A549 (cell line): ENCODE data around the gene AMOT.

Experiments
- CTCF ChIP-seq: fragments of >200 bp; sonication (Bioruptor Twin); formaldehyde crosslinking; IDR thresholded peaks from 3 replicates; pipeline ENCODE4 v1.5.1; 2016
- EP300 ChIP-seq, 2 experiments: fragments of >200 bp; sonication (Bioruptor Twin); formaldehyde crosslinking; IDR thresholded peaks; 2 replicates in 1 of 2; 3 replicates in 1 of 2; pipeline ENCODE4 v1.6.1; 2016 to 2017
- JUNB ChIP-seq: fragments of >200 bp; sonication (Bioruptor Twin); formaldehyde crosslinking; IDR thresholded peaks from 2 replicates; pipeline ENCODE4 v1.6.1; 2016
- KDM1A ChIP-seq: fragments of 200-600 bp; sonication (generic); IDR thresholded peaks from 2 replicates; pipeline ENCODE4 v1.6.1; 2016; ENCODE audit warnings: low read depth, mild to moderate bottlenecking
- MAFK ChIP-seq: fragments of 450-650 bp; IDR thresholded peaks from 2 replicates; pipeline ENCODE4 v1.6.1; 2014; ENCODE audit not compliant: partially characterized antibody
- MAX ChIP-seq: IDR thresholded peaks from 2 replicates; pipeline ENCODE4 v1.6.1; 2012
- POLR2A ChIP-seq: IDR thresholded peaks from 2 replicates; pipeline ENCODE4 v1.6.1; 2012; ENCODE audit warnings: mild to moderate bottlenecking, low read length
- RAD21 ChIP-seq, 2 experiments: fragments of >200 bp in 1 of 2; sonication (Bioruptor Twin) in 1 of 2; formaldehyde crosslinking in 1 of 2; IDR thresholded peaks in 1 of 2; conservative IDR thresholded peaks in 1 of 2; 2 replicates in 1 of 2; 3 replicates in 1 of 2; pipeline ENCODE4 v1.6.1; 2012 to 2018; ENCODE audit warnings: inconsistent platforms in 1 of 2
- TP53 ChIP-seq: fragments of 250-450 bp; sonication (Bioruptor Pico); IDR thresholded peaks from 2 replicates; pipeline ENCODE4 v1.5.0; 2021; ENCODE audit warnings: mild to moderate bottlenecking, moderate library complexity
- TF ChIP-seq, protein P1 (sequence below): fragments of 450-650 bp; IDR thresholded peaks from 2 replicates; pipeline ENCODE4 v1.6.1; 2014; ENCODE audit warnings: antibody characterized with exemption

GRCh38 chrX:112753116-112753515 is 87.5 kb downstream of the AMOT start:
- TF ChIP-seq CTCF = no peak
- TF ChIP-seq TP53 (CRISPR knock-in tag) = no peak
- TF ChIP-seq MAFK = no peak
- no peak for TF ChIP-seq MAX
- TF ChIP-seq, protein P1, sequence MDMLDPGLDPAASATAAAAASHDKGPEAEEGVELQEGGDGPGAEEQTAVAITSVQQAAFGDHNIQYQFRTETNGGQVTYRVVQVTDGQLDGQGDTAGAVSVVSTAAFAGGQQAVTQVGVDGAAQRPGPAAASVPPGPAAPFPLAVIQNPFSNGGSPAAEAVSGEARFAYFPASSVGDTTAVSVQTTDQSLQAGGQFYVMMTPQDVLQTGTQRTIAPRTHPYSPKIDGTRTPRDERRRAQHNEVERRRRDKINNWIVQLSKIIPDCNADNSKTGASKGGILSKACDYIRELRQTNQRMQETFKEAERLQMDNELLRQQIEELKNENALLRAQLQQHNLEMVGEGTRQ = no peak
- no peak for TF ChIP-seq JUNB
- no peak for TF ChIP-seq RAD21 (conservative IDR thresholded peaks at IDR 0.05 in 1 of 2, IDR thresholded peaks at IDR 0.05 in 1 of 2)
- no peak for TF ChIP-seq KDM1A
- TF ChIP-seq POLR2A = no peak
- TF ChIP-seq EP300 (IDR thresholded peaks at IDR 0.05) = no peak
